Measurements from ENCODE around the gene CLCN1. TPM values are rescaled to one million over a fixed set of nuclear protein-coding genes. Genes with fewer than 3 reads are reported as not detected.

The CLCN1 gene
- total RNA-seq, 1 experiment from 2014 or later = 0.13 TPM

GRCh38 chr7:143392875-143393266 is 77.0 kb downstream of the CLCN1 start:
- Histone ChIP-seq H3K14ac (ENCODE audit: insufficient read depth, low read length) (no peak overlapping the region), H2AK5ac (ENCODE audit: insufficient read length, low read length) (no peak overlapping the region), H3K79me2 (ENCODE audit: insufficient read depth, low read length) (no peaks in the 10 kb centered on the region), H4K20me1 (ENCODE audit: control insufficient read depth, insufficient read depth, insufficient read length) (no peaks in the 10 kb centered on the region), H3T11ph (ENCODE audit: low read length) (no peak overlapping the region), H2BK120ac (ENCODE audit: low read depth, low read length, poor library complexity, severe bottlenecking) (no peak overlapping the region), H3K23ac (ENCODE audit: insufficient read length, low read depth, low read length) (no peak overlapping the region), H2BK5ac (ENCODE audit: insufficient read length, low read length) (no peak overlapping the region), H3K56ac (ENCODE audit: insufficient read length, low read depth, low read length) (no peak overlapping the region), H3K27ac (ENCODE audit: insufficient read length, low read depth, low read length) (no peak overlapping the region), H2BK15ac (ENCODE audit: low read depth, low read length) (no peak overlapping the region), H4K8ac (replicated peaks; ENCODE audit: insufficient read length, low read depth, low read length) (no peak overlapping the region), H2AFZ (ENCODE audit: low read length) (no peak overlapping the region), H3K4me2 (ENCODE audit: insufficient read depth, insufficient read length, low read length) (no peak overlapping the region), H3K4me1 (ENCODE audit: insufficient read depth, low read length) (no peaks in the 10 kb centered on the region), H3K9me3 (ENCODE audit: control insufficient read depth, low read depth, low read length) (no peaks in the 10 kb centered on the region), H3K27me3 (ENCODE audit: insufficient read depth, low read length) (no peaks in the 10 kb centered on the region), H3K9ac (ENCODE audit: extremely low read depth, insufficient read length, low read length) (no peak overlapping the region), H3K18ac (ENCODE audit: insufficient read length, low read depth, low read length) (no peak overlapping the region), H2BK12ac (ENCODE audit: insufficient read length, low read depth, low read length) (no peak overlapping the region), H4K91ac (ENCODE audit: insufficient read length, low read depth, low read length) (no peak overlapping the region), H3K4ac (ENCODE audit: low read depth, low read length) (no peak overlapping the region), H4K5ac (ENCODE audit: insufficient read length, low read depth, low read length) (no peak overlapping the region), H2BK20ac (ENCODE audit: low read depth, low read length, poor library complexity, severe bottlenecking) (no peak overlapping the region), H3K79me1 (ENCODE audit: insufficient read depth, low read depth, low read length, poor library complexity, severe bottlenecking) (no peaks in the 10 kb centered on the region), H3K23me2 (ENCODE audit: insufficient read length, low read depth, low read length, poor library complexity, severe bottlenecking) (no peaks in the 10 kb centered on the region)
- Mint-ChIP-seq H3K9me3 (no peaks in the 10 kb centered on the region), H3K4me3 (no peak overlapping the region; a peak in 1 of 5 replicates), H3K27me3 (ENCODE audit: low read depth) (peaks cover 2% of the 10 kb centered on the region), H3K27ac (no peak overlapping the region), H3K4me1 (peaks cover under 1 to 5% of the 10 kb centered on the region in 2 experiments), H3K36me3 (ENCODE audit: insufficient read depth in 1 of 3, low read depth in 3 of 3) (peaks cover 62 to 95% (median 87%) of the 10 kb centered on the region in 3 experiments)
- TF ChIP-seq, protein P1, sequence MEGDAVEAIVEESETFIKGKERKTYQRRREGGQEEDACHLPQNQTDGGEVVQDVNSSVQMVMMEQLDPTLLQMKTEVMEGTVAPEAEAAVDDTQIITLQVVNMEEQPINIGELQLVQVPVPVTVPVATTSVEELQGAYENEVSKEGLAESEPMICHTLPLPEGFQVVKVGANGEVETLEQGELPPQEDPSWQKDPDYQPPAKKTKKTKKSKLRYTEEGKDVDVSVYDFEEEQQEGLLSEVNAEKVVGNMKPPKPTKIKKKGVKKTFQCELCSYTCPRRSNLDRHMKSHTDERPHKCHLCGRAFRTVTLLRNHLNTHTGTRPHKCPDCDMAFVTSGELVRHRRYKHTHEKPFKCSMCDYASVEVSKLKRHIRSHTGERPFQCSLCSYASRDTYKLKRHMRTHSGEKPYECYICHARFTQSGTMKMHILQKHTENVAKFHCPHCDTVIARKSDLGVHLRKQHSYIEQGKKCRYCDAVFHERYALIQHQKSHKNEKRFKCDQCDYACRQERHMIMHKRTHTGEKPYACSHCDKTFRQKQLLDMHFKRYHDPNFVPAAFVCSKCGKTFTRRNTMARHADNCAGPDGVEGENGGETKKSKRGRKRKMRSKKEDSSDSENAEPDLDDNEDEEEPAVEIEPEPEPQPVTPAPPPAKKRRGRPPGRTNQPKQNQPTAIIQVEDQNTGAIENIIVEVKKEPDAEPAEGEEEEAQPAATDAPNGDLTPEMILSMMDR (conservative IDR thresholded peaks at IDR 0.05) = no peak
- no peak for DNase-seq
- no CpG with 5 or more reads among the region's 6 CpGs for WGBS (ENCODE audit: extremely low coverage, insufficient read length, low lambda C conversion rate)
